C4-2B (cell line): ENCODE data around the gene VIT.

ENCODE experiments used
- CTCF ChIP-seq: fragments of 450-650 bp; conservative IDR thresholded peaks from 2 replicates; pipeline ENCODE4 v1.5.1; 2017; ENCODE audit warnings: mild to moderate bottlenecking
- ZFX ChIP-seq: fragments of 450-650 bp; IDR thresholded peaks from 2 replicates; pipeline ENCODE4 v1.6.1; 2017

GRCh38 chr2:36823862-36824261, 127.4 kb downstream of the VIT start:
- TF ChIP-seq CTCF (no peak), ZFX (no peak)
